ENCODE measurements around the gene GOLPH3. TPM values are rescaled to one million over a fixed set of nuclear protein-coding genes. Genes with fewer than 3 reads are reported as not detected.

GOLPH3 gene
- total RNA-seq, 1 experiment from 2014 or later, result 46.2 TPM

GRCh38 chr5:32100230-32100629 lies 73.9 kb downstream of the GOLPH3 start:
- H3K36me3 ChIP-seq (ENCODE audit: low read depth, low read length), result peaks cover 13% of the 10 kb centered on the region; the same call in 1 of the 2 replicates
- H3K9ac ChIP-seq (ENCODE audit: low read length), result no peak overlapping the region
- H3K27me3 ChIP-seq (ENCODE audit: low read length), result no peaks in the 10 kb centered on the region
- no peak overlapping the region for H3K4me2 ChIP-seq (ENCODE audit: low read length)
- POLR2A ChIA-PET (ENCODE audit: unreplicated experiment), result no interaction called here
- BruUV-seq (replicated peaks), result no TSS peak
- H4K20me1 ChIP-seq (ENCODE audit: low read length), result no peaks in the 10 kb centered on the region
- H3K9me3 ChIP-seq (ENCODE audit: low read length), result no peaks in the 10 kb centered on the region
- no peak overlapping the region for H2AFZ ChIP-seq (ENCODE audit: low read length)
- intact Hi-C loops (cut with micrococcal nuclease), result no loop called here
- ATAC-seq, result no peak
- H3K9me2 ChIP-seq (replicated peaks; ENCODE audit: low read length), result no peaks in the 10 kb centered on the region
- H3K27ac ChIP-seq (ENCODE audit: low read length), result no peak overlapping the region
- DNase-seq, result no peak
- no peaks in the 10 kb centered on the region for H3K79me2 ChIP-seq (ENCODE audit: low read length)
- CTCF ChIA-PET, result no interaction called here
- TF ChIP-seq CTCF (conservative IDR thresholded peaks at IDR 0.05; ENCODE audit: low read depth, low read length) (no peak), EZH2 (IDR thresholded peaks at IDR 0.05; ENCODE audit: low read length, unreplicated experiment) (no peak), EZH2phosphoT487 (IDR thresholded peaks at IDR 0.05; ENCODE audit: borderline replicate concordance, low read length) (no peak)
- no peaks in the 10 kb centered on the region for H3F3A ChIP-seq (ENCODE audit: low read length, unreplicated experiment)
- H3K4me1 ChIP-seq (ENCODE audit: insufficient read depth, low read length), result no peaks in the 10 kb centered on the region
- H3K4me3 ChIP-seq (ENCODE audit: low read length), result no peak overlapping the region

GRCh38 chr5:32099486-32100035 lies 74.6 kb downstream of the GOLPH3 start:
- Histone ChIP-seq H3K9me3 (ENCODE audit: low read length) (no peaks in the 10 kb centered on the region), H3F3A (ENCODE audit: low read length, unreplicated experiment) (no peaks in the 10 kb centered on the region), H4K20me1 (ENCODE audit: low read length) (no peaks in the 10 kb centered on the region), H3K27me3 (ENCODE audit: low read length) (no peaks in the 10 kb centered on the region), H3K9me2 (replicated peaks; ENCODE audit: low read length) (no peaks in the 10 kb centered on the region), H3K9ac (ENCODE audit: low read length) (no peak overlapping the region), H2AFZ (ENCODE audit: low read length) (no peak overlapping the region), H3K4me3 (ENCODE audit: low read length) (no peak overlapping the region), H3K27ac (ENCODE audit: low read length) (no peak overlapping the region), H3K4me1 (ENCODE audit: insufficient read depth, low read length) (no peaks in the 10 kb centered on the region), H3K36me3 (ENCODE audit: low read depth, low read length) (peaks cover 10% of the 10 kb centered on the region; the same call in 1 of the 2 replicates), H3K4me2 (ENCODE audit: low read length) (no peak overlapping the region), H3K79me2 (ENCODE audit: low read length) (no peaks in the 10 kb centered on the region)
- CTCF ChIA-PET, result no interaction called here
- TF ChIP-seq CTCF (conservative IDR thresholded peaks at IDR 0.05; ENCODE audit: low read depth, low read length), result no peak
- no peak for TF ChIP-seq EZH2phosphoT487 (IDR thresholded peaks at IDR 0.05; ENCODE audit: borderline replicate concordance, low read length)
- no peak for TF ChIP-seq EZH2 (IDR thresholded peaks at IDR 0.05; ENCODE audit: low read length, unreplicated experiment)
- no peak for DNase-seq
- BruUV-seq (replicated peaks), result no TSS peak
- POLR2A ChIA-PET (ENCODE audit: unreplicated experiment), result no interaction called here
- intact Hi-C loops (cut with micrococcal nuclease), result loop anchor here (5.0 kb wide), 1 partner anchor 228 kb away; no protein-coding TSS in a partner anchor
- ATAC-seq, result no peak

- Histone ChIP-seq H3K9me3 (ENCODE audit: low read length) (no peaks in the 10 kb centered on the region), H3K27me3 (ENCODE audit: low read length) (no peaks in the 10 kb centered on the region), H3K4me3 (ENCODE audit: low read length) (no peak overlapping the region), H3F3A (ENCODE audit: low read length, unreplicated experiment) (no peaks in the 10 kb centered on the region), H3K79me2 (ENCODE audit: low read length) (no peaks in the 10 kb centered on the region), H3K36me3 (ENCODE audit: low read depth, low read length) (peaks cover 8% of the 10 kb centered on the region; the same call in 1 of the 2 replicates), H3K27ac (ENCODE audit: low read length) (no peak overlapping the region), H3K4me2 (ENCODE audit: low read length) (no peak overlapping the region), H2AFZ (ENCODE audit: low read length) (no peak overlapping the region), H3K9me2 (replicated peaks; ENCODE audit: low read length) (no peaks in the 10 kb centered on the region), H3K9ac (ENCODE audit: low read length) (no peak overlapping the region), H4K20me1 (ENCODE audit: low read length) (no peaks in the 10 kb centered on the region), H3K4me1 (ENCODE audit: insufficient read depth, low read length) (no peaks in the 10 kb centered on the region)
- POLR2A ChIA-PET (ENCODE audit: unreplicated experiment), result no interaction called here
- no peak for ATAC-seq
- TF ChIP-seq EZH2phosphoT487 (IDR thresholded peaks at IDR 0.05; ENCODE audit: borderline replicate concordance, low read length) (no peak), CTCF (conservative IDR thresholded peaks at IDR 0.05; ENCODE audit: low read depth, low read length) (no peak), EZH2 (IDR thresholded peaks at IDR 0.05; ENCODE audit: low read length, unreplicated experiment) (no peak)
- CTCF ChIA-PET, result no interaction called here
- no peak for DNase-seq
- BruUV-seq (replicated peaks), result no TSS peak
- intact Hi-C loops (cut with micrococcal nuclease), result loop anchor here (5.0 kb wide), 1 partner anchor 228 kb away; no protein-coding TSS in a partner anchor
Observed at GRCh38 chr5:32098890-32099310, 75.2 kb downstream of the GOLPH3 start.

All from PC-3 (cell line).